ENCODE measurements around the gene TRAPPC2.

DNA sequence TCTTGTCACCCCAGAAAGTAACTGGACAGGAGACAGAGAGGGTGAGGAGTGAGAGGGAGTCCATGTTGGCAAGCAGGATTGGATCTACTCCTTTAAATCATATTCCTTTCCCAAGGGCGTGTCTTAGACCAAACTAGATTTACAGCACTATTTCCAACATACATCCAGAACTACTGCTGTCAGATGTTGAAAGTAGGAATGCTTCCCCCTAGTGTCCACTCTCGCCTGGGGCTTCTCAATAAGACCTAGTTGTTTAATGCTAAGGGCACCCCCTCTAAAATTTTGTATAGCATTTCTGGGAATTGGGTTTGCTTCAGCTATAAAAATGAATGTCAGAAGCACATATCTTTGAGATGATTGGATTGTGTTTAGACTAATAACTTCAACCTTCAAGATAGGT lies 13.4 kb upstream of the TRAPPC2 start:
- TF ChIP-seq, protein P1, sequence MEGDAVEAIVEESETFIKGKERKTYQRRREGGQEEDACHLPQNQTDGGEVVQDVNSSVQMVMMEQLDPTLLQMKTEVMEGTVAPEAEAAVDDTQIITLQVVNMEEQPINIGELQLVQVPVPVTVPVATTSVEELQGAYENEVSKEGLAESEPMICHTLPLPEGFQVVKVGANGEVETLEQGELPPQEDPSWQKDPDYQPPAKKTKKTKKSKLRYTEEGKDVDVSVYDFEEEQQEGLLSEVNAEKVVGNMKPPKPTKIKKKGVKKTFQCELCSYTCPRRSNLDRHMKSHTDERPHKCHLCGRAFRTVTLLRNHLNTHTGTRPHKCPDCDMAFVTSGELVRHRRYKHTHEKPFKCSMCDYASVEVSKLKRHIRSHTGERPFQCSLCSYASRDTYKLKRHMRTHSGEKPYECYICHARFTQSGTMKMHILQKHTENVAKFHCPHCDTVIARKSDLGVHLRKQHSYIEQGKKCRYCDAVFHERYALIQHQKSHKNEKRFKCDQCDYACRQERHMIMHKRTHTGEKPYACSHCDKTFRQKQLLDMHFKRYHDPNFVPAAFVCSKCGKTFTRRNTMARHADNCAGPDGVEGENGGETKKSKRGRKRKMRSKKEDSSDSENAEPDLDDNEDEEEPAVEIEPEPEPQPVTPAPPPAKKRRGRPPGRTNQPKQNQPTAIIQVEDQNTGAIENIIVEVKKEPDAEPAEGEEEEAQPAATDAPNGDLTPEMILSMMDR (conservative IDR thresholded peaks at IDR 0.05; ENCODE audit: low read length), result peak; percentile 69
- TF ChIP-seq EZH2phosphoT487 (IDR thresholded peaks at IDR 0.05; ENCODE audit: borderline replicate concordance, low read depth, low read length), result no peak
